ENCODE measurements around the gene NEK8. TPM values are rescaled to one million over a fixed set of nuclear protein-coding genes. Genes with fewer than 3 reads are reported as not detected.

Gene NEK8
- total RNA-seq (2022; extraction: Qiagen RNA extraction), result 3.1 to 5.0 TPM (median 4.1 TPM) in 5 replicates

DNA sequence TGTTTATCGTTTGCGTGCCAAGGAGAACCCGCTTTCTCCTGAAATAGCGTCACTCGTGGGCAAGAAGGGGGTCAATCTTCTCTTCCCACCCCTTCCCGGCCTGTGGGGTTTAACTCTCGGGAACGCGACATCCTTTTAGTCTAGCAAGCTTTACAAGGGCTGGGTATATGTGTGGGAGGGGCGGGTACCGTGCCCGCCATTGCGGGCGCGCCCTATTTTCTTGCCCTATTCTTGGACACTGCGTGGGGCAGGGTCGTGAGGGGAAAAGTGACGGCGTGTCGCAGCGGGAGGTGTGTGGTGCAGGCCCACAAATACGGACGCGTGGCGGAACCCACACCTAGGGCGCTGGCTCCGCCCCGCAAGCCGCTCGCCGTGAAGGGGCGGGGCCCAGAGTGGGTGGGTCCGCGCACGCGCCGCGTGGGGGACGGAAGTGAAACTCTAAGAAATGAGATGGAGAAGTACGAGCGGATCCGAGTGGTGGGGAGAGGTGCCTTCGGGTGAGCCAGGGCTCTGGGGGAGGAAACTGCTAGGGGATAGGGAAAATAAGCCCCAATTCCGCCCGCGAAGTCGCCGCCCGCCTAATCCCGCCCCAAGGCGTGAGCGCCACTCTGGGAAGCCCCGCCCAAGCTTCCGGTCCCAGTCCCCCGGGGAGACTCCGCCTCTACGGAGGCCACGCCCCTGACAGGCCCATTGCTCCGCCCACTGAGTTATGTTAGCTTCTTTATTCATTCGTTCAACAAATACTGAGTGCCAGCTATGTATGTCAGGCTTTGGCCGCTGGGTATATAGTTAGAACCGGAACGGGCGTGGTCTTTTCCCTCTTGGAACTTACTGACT lies at the start of gene NEK8:
Gene NEK8, plus strand, starts transcription at position 425 of the 837 bp plus-strand sequence. Its CDS starts 26 bp downstream, at position 451.

GRCh38 chr17:28711723-28712031 lies 16.9 kb upstream of the NEK8 start, which contains the start of gene PROCA1:
Gene PROCA1, minus strand, starts transcription at chr17:28711888. Its CDS starts 228 bp downstream, at chr17:28711660.

GRCh38 chr17:28717578-28718332 lies 10.8 kb upstream of the NEK8 start, which contains the start of gene RAB34:
Gene RAB34, minus strand, starts transcription at chr17:28717868. Its CDS starts 602 bp downstream, at chr17:28717266.

DNA sequence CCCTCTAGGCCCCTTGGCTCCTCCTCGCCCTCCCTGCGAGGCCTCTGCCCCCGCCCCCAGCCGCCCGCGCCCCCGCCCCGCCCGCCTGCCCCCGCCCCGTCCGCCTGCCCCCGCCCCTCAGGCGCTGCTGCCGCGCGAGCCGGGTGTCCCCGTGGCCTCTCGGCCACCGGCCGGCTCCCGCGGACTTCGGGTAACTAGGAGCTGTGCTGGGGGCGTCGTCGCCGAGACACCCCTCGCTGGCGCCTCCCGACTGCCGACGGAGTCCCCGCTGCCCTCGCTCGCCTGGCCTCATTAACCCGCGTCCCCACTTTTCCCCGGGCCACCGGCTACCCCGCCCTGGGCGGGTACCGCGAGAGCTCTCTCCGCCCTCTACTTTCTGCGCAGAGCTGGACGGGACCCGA lies 2.4 kb upstream of the NEK8 start, which contains the start of gene TLCD1:
Gene TLCD1, minus strand, starts transcription at position 8 of the 401 bp plus-strand sequence. CDS start 136 bp downstream, outside the sequence.

GRCh38 chr17:28743243-28744103 lies 14.9 kb downstream of the NEK8 start, which contains the start of gene TRAF4:
Gene TRAF4, plus strand, starts transcription at chr17:28744011. Its CDS starts 102 bp downstream, at chr17:28744113.

Other genes with a start within 250 kb of the NEK8 start
- gene FOXN1, start 222.4 kb upstream of the NEK8 start, total RNA-seq (2022; extraction: Qiagen RNA extraction), result 0.04 to 0.08 TPM (median 0.06 TPM) in 3 of 5 replicates, not detected in the others
- gene UNC119, start 176.2 kb upstream of the NEK8 start, total RNA-seq (2022; extraction: Qiagen RNA extraction), result 24.1 to 32.8 TPM (median 30.7 TPM) in 5 replicates
- gene PIGS, start 157.3 kb upstream of the NEK8 start, total RNA-seq (2022; extraction: Qiagen RNA extraction), result 54.1 to 62.3 TPM (median 59.6 TPM) in 5 replicates
- 1.6 to 2.4 TPM (median 2.1 TPM) in 5 replicates for gene ALDOC, start 151.9 kb upstream of the NEK8 start, total RNA-seq (2022; extraction: Qiagen RNA extraction)
- 73.4 to 82.5 TPM (median 76.4 TPM) in 5 replicates for gene SPAG5, start 129.8 kb upstream of the NEK8 start, total RNA-seq (2022; extraction: Qiagen RNA extraction)
- gene RSKR, start 114.6 kb upstream of the NEK8 start, total RNA-seq (2022; extraction: Qiagen RNA extraction), result 2.5 to 5.1 TPM (median 4.1 TPM) in 5 replicates
- gene BLTP2, start 83.6 kb upstream of the NEK8 start, total RNA-seq (2022; extraction: Qiagen RNA extraction), result 52.1 to 72.8 TPM (median 58.9 TPM) in 5 replicates
- gene SDF2, start 66.9 kb upstream of the NEK8 start, total RNA-seq (2022; extraction: Qiagen RNA extraction), result 76.6 to 84.1 TPM (median 79.5 TPM) in 5 replicates
- 63.2 to 74.0 TPM (median 72.8 TPM) in 5 replicates for gene SUPT6H, start 66.6 kb upstream of the NEK8 start, total RNA-seq (2022; extraction: Qiagen RNA extraction)
- 0.94 to 1.5 TPM (median 1.3 TPM) in 5 replicates for gene PROCA1, start 16.9 kb upstream of the NEK8 start, total RNA-seq (2022; extraction: Qiagen RNA extraction)
- gene RAB34, start 10.9 kb upstream of the NEK8 start, total RNA-seq (2022; extraction: Qiagen RNA extraction), result 206 to 245 TPM (median 234 TPM) in 5 replicates
- 2,043 to 2,209 TPM (median 2,092 TPM) in 5 replicates for gene RPL23A, start 8.8 kb upstream of the NEK8 start, total RNA-seq (2022; extraction: Qiagen RNA extraction)
- 34.3 to 51.2 TPM (median 45.0 TPM) in 5 replicates for gene TLCD1, start 2.6 kb upstream of the NEK8 start, total RNA-seq (2022; extraction: Qiagen RNA extraction)
- 59.0 to 90.5 TPM (median 85.4 TPM) in 5 replicates for gene TRAF4, start 15.2 kb downstream of the NEK8 start, total RNA-seq (2022; extraction: Qiagen RNA extraction)
- 35.0 to 42.5 TPM (median 38.8 TPM) in 5 replicates for gene FAM222B, start 114.0 kb downstream of the NEK8 start, total RNA-seq (2022; extraction: Qiagen RNA extraction)
- 69.4 to 88.1 TPM (median 83.9 TPM) in 5 replicates for gene ERAL1, start 126.2 kb downstream of the NEK8 start, total RNA-seq (2022; extraction: Qiagen RNA extraction)
- gene FLOT2, start 168.9 kb downstream of the NEK8 start, total RNA-seq (2022; extraction: Qiagen RNA extraction), result 75.7 to 87.8 TPM (median 85.9 TPM) in 5 replicates
- gene DHRS13, start 174.3 kb downstream of the NEK8 start, total RNA-seq (2022; extraction: Qiagen RNA extraction), result 5.3 to 7.1 TPM (median 6.2 TPM) in 5 replicates
- gene PHF12, start 222.7 kb downstream of the NEK8 start, total RNA-seq (2022; extraction: Qiagen RNA extraction), result 27.2 to 32.6 TPM (median 29.3 TPM) in 5 replicates

All from A549 treated with Mapracorat at 1 μM for 4 hours (cell line).